Omental fat pad (tissue), 4 donors: Measurements from ENCODE around the gene SEC14L5. TPM values are rescaled to one million over a fixed set of nuclear protein-coding genes. Genes with fewer than 3 reads are reported as not detected.

Source experiments
- ATAC-seq: fragments of 150-250 bp; one replicate; pipeline ENCODE4 v1.9.1; 2016; ENCODE audit warnings: mild to moderate bottlenecking, moderate library complexity; ENCODE audit not compliant: low FRiP score
- DNase-seq: peaks from one replicate; pipeline ENCODE4 v3.0.0-alpha.2; 2019; ENCODE audit warnings: low spot score
- CTCF ChIP-seq, 3 donors: fragments of 450-650 bp; IDR thresholded peaks; one replicate each; pipeline ENCODE4 v1.5.1; 2016 to 2017; ENCODE audit warnings: antibody characterized with exemption in 3 of 3, mild to moderate bottlenecking in 3 of 3, moderate library complexity in 2 of 3
- total RNA-seq, 4 donors: library from RNA; depleted of rRNA; stranded (reverse); fragments of >200 nt; gene quantifications; one replicate each; pipeline ENCODE4 v1.1.0, GENCODE V29; 2016

Gene SEC14L5
- total RNA-seq, 4 donors from 2014 or later, result 0.12 to 1.3 (median 0.45) TPM

- no peak for DNase-seq
- no peak for TF ChIP-seq CTCF (IDR thresholded peaks at IDR 0.05)
- ATAC-seq, result no peak
Observed at GRCh38 chr16:4922721-4923342, 35.3 kb upstream of the SEC14L5 start.

GRCh38 chr16:4923853-4924252 is 34.3 kb upstream of the SEC14L5 start:
- DNase-seq, result no peak
- ATAC-seq, result no peak
- no peak for TF ChIP-seq CTCF (IDR thresholded peaks at IDR 0.05)

GRCh38 chr16:4924593-4925292 is 33.4 kb upstream of the SEC14L5 start:
- no peak for ATAC-seq
- TF ChIP-seq CTCF (IDR thresholded peaks at IDR 0.05), result no peak
- no peak for DNase-seq

- no peak for TF ChIP-seq CTCF (IDR thresholded peaks at IDR 0.05)
- no peak for DNase-seq
- ATAC-seq, result no peak
Observed at GRCh38 chr16:4925293-4925607, 32.9 kb upstream of the SEC14L5 start.

- no peak for TF ChIP-seq CTCF (IDR thresholded peaks at IDR 0.05)
- no peak for DNase-seq
- no peak for ATAC-seq
Observed at GRCh38 chr16:4925791-4926190, 32.3 kb upstream of the SEC14L5 start.

GRCh38 chr16:4926928-4927327 is 31.2 kb upstream of the SEC14L5 start:
- DNase-seq (no peak), ATAC-seq (no peak)
- TF ChIP-seq CTCF (IDR thresholded peaks at IDR 0.05), result no peak

- no peak for ATAC-seq
- DNase-seq, result no peak
- TF ChIP-seq CTCF (IDR thresholded peaks at IDR 0.05), result no peak
Observed at GRCh38 chr16:4927661-4928060, 30.5 kb upstream of the SEC14L5 start.
